EL (cell line): Measurements from ENCODE around the gene CFAP221.

Experiments used
- DNase-seq: peaks from one replicate; pipeline ENCODE4 v3.0.0-alpha.2; 2016

The CFAP221 gene

DNA sequence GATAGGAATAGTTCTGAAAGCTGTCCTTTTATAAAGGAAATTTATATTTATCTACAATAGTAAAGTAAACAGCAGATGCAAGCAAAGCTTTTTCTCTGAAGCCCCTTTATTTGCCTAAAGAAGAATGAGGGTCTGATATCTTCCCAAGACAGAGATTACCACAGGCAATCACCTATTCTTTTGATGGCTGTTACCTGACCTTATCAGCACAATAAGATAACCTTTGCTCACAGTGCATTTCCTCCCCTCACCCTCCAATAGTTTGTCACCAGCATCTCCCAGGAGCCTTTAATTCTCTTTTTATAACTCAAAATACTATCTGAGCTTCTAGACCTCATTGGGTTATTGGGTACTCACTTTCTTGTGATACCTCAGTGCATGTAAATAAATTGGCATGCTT lies 6.5 kb upstream of the CFAP221 start:
- DNase-seq, result no peak

DNA sequence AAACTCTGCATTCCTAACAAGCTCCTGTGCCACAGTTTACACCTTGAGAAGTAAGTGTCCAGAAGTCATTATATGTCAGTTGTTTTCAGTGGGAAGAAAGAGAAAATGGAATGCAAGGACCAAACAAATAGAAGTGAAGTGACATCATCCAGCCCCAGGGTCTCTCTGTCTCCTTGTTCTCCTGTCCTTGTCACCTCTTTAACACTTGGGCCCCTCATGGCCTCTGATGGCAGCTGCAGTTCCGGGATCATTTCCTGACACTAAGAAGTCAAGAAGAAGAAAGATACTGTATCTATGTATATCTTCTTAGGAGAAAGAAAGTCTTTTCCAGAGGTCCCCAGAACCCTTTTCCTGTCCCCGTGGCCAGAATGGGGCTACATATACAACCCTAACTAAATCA lies 2.8 kb upstream of the CFAP221 start:
- no peak for DNase-seq

DNA sequence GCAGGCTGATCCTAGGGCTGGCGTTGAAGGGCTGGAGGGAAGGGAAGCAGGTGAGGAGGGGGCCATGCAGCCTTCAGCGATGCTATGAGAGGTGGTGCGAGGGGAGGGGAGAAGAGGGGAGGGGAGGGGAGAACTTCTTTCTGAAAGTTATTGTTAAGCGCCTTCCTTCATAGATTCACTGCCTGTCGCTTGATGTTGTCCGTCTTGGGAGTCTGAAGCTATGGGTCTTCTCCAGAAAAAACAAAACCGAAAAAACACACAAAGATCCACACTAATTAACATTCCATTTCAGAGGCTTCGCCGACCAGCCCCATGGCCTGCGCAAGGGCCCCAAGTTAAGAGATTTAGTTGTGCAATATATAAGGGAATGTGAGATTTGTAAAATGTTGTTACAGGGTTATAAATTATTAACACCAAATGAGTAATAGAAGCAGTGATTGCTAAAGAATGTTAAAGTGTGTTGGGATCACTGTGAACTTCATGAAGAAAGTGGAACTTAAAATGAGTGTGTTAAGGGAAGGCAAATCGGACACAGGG lies 758 bp downstream of the CFAP221 start:
- DNase-seq, result no peak

DNA sequence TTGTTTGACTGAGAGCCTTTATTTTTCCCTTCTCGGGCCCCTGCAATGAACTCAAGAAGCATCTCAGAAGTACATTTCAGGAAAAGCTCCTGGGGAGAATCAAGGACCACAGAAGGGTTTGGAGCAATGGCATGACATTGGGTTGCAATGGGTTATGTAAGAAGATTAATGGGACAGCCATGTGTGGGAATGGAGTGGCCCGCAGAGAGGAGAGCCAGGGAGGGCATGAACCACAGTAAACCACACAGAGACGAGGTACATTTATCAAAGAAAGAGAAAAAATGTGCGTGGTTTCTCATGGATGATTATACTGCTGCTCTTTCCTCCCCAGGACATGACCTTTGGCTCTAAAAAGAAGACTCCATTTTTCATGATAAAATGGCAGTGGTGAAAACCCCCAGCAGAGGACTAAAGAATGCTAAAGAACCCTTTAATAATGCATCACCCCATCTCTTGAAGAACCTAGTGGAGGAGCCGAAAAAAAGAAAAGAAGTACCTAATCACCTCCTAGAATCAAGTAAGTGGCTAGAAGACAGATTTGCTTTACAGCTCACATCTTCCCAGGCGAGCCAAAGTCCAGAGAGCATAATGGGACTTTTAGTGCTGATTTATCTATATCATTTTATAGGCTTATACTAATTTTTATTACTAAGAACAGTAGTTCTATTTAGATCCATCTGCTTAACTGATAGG lies 1.7 kb downstream of the CFAP221 start:
- no peak for DNase-seq

DNA sequence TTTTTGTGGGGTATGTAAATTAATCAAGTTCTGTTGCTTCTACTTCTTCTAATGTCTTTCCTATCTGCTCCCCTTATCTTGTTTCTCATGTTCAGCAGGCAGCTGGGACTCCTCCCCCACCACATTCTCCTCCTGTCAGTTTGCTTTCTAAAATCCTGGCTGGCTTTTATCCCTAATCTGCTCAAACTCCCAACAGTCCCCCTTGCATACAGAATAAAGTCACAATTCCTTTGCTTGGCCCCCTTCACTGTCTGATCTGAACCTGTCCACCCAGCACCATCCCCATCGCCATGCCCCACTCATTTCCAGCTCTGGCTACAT lies 2.2 kb downstream of the CFAP221 start:
- DNase-seq, result no peak

DNA sequence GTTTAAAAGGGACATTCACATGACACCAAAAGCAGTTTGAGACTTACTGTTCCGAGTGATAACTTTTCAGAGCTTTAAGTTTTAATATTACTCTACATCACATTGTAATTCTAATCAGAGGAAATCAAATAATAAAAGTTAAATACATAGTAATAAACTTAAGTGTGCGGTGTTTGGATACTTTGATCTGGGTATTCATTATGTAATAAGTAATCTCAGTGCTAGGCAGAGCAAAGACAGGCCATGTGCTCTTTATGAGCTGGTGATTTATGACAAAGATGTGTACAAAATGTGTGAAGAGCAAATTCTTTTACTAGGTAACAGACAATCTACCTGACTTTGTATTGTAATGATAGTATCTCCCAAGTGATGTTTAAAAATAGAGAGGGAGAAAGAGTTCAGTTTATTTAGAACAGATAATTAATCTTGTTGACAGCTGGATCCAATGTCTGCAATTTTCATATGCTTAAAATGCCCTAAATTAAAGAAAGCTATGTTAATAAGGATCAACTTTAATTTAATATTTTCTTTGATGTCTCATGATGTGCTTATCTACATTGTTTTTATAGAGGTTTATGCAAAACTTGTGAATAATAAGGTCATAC lies 4.4 kb downstream of the CFAP221 start:
- no peak for DNase-seq

DNA sequence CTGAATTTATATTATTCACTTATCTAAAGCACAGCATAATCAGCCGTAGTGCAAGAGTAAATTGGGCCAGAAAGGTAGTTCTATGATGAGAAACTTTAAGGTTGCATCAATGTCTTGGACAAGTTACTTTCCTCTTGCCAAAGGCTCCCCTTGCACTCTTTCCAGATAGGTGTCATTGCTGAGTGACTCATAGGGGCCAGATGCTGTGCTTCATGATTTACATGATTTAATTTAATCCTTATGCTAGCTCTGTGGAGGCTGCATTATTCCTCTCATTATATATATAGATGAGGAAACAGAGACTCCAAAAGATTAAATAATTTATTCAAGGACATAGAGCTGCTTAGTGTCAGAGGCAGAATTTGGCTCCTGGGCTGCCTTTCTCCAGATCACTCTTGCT lies 5.0 kb downstream of the CFAP221 start:
- peak; percentile 16 for DNase-seq

DNA sequence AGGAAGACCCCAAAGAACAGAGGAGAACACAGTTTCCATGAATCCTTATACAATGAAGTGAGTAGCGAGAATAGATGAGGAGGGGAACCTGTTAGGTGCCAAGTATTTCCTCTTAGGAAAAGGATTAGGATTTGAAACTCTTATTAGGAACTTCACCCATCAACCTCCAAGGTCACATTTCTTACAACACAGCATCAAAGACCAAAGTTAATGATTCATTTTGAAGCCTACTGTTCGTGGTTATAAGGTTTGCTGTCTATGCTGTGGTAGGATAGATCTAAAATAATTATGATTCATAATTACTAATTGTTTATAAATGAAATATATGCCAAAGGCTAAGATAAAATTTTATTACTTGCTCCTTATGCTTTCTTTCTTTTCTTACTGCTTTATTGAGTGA lies 6.1 kb downstream of the CFAP221 start:
- DNase-seq, result no peak

DNA sequence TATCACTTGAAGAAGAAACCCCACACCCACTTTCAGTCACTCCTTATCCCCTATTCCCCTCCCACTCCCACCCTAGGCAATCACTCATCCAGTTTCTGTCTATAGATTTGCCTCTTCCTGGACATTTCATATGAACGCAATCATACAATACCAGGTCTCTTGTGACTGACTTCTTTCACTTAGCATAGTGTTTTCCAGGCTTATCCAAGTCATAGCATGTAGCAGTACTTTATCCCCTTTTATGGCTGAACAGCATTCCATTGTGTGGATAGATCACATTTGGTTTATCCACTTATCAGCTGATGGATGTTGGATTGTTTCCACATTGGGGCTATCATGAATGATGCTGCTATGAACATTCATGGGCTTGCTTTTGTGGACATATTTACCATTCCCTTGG lies 6.6 kb downstream of the CFAP221 start:
- DNase-seq, result no peak

DNA sequence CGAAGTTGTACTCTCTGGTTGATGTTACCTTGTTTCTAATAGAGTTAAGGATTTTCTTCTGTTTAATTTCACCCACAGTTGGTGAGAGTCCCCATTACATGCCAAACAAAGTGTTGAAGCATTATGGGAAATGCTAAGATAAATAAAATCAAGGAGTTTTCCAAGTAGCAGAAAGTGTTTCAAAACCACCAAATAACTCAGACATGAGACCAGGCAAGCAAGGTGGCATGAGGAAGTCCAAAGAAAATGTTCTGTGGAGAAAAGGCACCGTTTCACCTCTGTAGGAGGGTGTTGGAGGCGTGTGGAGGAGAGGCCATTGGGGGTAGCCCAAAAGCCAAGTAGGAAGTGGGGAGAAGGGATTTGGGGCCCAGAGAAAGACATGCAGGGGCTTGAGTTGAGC lies 8.7 kb downstream of the CFAP221 start:
- no peak for DNase-seq

DNA sequence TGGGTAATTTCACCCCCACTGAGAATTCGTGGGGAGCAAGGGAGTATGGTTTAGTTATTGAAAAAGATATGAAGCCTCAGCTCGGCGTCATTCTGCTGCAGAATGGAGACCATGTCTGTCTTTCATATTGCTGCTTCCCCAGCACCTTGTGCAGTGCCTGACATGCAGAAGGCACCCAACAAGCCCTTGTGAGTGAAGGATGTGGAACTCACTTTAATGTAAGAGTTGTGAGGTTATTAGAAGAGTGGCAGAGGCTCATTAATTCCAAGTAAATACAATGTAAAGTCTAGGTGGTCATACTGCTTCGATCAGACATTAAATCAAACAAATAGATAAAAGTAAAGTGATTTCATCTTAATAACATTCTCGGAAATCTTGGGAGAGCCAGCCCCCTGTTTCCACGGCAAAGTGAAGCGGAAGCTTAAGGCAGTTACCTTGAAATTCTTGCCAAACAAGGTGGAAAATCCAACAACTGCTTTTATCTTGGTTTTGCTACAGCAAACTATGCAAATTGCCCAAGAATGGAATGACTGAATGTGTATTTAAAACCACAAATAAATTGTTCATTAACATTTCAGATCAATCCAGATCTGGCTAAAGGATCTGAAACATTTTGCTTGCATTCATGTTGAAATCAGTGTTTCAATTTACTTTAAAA lies 9.6 kb downstream of the CFAP221 start:
- no peak for DNase-seq

DNA sequence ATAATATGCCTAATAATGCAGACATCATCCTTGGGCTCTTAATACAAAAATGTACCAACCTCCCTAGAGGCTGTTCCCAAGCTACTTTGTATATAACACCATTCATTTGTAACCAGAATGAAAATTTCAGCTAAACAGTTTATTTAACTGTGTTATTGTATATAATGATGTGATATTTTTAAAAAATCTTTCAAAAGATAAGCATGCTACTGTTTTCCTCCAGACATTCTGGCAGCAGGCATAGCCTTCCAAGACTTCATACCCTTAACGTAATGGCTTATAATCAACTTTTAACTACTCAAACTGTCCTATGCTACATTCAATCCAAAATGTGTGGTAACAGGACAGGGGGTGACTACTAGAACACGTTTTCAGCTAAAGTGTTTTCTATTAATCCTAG lies 21.2 kb downstream of the CFAP221 start:
- no peak for DNase-seq

DNA sequence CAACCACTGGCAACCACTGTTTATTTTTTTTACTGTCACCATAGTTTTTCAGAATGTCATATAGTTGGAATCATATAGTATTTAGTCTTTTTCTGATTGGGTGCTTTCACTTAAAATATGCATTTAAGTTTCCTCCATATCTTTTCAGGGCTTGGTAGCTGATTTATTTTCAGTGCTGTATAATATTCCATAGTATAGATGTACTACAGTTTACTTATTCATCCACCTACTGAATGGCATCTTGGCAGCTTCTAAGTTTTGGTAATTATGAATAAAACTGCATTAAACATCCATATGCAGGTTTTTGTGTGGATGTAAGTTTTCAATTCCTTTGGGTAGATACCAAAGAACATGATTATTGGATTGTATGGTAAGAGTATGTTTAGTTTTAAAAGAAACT lies 23.0 kb downstream of the CFAP221 start:
- DNase-seq, result no peak

DNA sequence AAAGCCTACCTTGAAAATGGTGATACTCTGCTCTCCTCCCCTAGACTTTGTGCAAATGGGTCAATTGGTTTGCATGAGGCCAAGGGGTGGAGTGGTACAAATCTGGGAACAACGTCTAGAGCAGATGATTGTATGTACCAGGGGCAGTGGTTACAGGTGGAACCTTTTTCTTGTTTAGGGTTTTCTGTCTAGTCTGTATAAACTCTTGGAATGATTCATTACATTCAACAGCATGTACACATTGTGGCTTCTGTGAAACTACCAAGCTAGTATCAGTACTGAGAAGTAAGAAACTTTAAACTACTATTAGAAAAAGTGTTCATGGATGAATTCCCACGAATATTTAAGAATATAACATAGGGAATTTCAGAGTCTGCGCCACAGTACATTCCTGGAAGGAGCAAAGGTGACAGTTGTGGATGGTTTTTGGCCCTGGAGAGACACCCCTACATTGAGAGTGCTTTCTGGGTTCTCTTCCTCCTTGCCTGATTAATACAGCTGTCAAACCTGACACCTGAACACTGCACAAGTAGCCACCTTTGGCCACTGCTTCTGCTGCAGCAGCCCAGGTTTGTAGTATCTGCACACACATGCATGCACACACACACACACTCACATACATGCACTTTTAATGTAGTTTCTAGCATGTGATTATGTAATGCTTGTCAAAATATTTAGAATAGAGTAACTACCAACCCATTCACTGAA lies 30.0 kb downstream of the CFAP221 start:
- no peak for DNase-seq

DNA sequence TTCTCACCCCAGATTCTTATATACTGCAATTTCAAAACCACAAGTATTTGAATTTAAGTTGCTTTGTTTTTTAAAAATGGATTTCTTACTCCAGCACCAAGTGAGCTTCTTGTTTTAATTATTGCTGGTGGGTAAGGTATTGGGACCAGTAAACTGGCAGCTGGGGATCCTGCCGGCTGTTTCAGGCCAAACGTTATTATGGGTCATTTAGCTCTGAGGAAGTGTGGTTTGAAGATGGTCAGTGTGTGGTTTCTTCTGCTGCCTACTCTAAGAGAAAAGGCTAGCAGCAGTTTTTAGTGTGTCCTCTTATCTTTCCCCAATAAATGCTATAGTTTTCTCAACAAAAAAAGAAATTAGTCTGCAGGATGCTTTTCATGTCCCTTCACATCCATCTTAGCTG lies 30.6 kb downstream of the CFAP221 start:
- DNase-seq, result no peak

DNA sequence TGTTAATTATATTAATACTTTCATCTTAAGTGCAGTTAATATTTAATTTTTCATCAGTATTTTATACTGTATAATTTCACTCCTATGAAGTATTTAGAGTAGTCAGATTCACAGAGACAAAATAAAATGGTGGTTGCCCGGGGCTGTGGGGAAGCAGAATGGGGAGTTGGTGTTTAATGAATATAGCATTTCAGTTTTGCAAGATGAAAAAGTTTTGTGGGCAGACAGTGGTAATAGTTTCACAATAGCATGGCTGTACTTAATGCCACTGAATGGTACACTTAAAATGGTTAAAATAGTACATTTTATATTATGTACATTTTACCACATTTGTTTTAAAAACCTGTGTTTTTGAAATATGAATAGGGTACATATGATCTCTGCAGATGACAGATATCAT lies 31.2 kb downstream of the CFAP221 start:
- no peak for DNase-seq

DNA sequence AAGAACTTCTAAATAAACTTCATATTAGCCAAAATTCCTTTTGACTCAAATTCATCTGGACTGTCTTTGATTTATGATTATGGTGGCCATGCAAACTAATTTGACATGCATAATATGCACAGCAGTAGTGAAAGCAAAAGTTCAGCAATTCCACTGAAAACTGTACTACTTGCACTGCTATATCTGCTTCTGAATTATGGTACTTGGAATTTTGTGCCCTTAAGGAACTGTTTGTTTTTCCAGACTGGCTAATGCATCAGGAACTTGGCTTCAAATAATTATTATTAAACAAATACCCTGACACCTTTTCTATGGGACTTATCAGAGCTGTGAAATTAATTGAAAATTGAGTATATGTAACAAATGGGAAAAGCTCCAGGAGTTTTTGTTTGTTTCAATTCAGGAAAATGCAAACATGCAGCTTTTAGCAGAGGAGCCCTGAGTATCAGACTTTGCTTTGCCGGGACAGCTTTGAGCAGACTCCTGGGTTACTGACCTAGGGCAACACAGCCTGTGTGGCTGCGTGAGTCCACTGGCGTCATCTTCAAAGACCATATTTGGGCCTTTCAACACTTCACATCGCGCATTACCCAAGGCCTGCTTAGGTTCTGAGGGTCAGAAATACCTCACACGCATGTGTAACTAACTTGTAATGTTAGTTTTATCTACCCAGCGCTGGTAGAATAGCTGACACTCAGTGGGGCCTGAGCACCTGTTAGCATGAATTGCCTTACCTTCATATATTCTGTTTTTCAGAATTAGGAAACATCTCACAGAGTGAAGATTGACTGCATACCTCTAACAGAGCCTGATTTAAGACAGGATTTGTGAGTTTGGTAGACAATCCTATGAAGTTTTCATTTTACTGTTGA lies 35.4 kb downstream of the CFAP221 start:
- no peak for DNase-seq

DNA sequence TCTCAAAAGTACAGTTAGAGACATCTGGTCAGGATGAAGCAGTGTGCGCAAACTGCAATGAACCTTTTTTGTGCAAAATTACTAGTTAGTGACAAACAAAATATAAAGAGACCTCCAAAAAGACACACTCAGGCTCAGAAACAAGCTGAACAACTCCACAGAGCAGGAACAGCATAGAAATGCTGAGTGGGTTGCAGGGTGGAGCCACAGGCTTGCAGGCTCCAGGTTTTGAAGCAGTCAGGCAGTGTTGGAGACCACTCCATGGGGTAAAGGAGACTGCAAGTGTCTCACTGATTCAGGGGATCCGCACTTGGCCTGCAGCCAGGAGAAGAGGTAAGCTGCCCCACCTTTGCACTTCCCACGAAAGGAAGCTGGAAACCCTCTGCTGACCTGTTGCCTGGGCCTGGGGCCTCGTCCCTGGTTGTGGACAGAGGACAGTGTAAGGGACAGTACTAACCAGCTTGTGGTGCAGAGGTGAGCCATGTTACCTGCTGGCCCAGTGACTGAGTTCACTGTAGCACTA lies 36.4 kb downstream of the CFAP221 start:
- DNase-seq, result no peak

DNA sequence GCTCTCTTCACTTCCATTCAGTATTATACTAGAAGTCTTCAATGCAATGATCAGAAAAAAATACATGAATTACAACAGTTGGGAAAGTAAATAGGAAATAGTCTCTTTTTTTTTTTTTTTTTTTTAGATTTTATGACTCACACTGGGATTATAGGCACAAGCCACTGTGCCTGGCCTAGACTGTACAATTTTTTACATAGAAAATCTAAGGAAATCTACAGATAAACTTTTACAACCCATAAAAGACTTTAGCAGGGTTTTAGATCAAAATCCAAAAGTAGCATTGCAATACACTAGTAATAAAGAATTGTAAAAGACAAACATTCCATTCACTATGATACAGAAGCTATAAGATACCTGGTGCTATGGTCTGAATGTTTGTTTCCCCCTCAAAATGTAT lies 39.0 kb downstream of the CFAP221 start:
- no peak for DNase-seq

DNA sequence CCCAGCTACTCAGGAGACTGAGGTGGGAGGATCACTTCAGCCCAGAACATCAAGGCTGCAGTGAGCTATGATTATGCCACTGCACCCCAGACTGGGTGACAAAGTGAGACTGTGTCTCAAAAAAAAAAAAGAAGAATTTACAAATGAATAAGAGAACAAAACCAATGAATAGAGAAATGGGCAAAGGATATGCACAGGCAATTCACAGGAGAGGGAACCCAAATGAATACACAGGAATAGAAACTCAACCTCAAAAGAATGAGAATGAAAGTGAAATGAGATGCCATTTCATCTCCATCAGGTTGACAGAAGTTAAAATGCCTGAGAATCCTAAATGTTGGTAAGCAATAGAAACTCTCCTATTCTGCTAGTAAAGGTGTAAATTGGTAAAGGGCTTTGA lies 40.2 kb downstream of the CFAP221 start:
- DNase-seq, result no peak

DNA sequence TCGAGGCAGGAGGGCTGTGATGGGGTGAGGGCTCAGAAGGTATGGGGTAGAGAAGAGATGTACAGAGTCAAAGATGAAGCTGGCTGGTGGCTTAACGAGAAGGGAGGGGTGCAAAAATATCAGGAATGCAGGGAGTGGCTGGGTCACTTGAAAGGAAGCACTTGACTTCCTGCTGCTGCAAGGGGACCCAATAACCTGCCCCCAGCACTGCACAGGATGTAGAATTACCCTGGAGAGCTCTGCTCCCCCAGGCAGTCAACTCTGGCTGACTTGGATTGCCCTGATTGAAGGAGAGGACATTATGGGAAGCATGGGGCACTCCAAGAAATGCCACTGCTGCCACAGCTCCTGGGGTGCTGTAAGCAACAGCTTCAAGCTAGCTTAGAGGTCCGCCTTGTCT lies 41.8 kb downstream of the CFAP221 start:
- DNase-seq, result no peak

DNA sequence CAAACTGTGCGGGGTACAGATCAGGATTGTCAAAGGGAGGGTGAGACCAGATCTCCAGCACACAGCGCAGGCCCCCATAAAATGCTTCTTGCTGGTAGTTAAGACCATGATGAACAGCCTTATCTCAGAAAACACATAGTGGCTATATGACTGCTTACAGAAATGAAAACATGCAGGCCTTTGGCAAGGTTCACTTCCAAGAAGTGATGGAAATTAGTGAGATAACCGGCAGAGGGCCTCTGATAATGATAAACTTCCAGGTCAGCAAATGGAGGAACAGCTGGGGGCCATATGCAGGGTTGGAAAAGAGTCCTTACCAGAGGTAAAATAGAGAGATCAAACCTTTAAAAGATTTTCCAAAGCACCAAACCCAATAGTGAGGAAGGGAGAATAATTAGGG lies 46.6 kb downstream of the CFAP221 start:
- DNase-seq, result no peak

DNA sequence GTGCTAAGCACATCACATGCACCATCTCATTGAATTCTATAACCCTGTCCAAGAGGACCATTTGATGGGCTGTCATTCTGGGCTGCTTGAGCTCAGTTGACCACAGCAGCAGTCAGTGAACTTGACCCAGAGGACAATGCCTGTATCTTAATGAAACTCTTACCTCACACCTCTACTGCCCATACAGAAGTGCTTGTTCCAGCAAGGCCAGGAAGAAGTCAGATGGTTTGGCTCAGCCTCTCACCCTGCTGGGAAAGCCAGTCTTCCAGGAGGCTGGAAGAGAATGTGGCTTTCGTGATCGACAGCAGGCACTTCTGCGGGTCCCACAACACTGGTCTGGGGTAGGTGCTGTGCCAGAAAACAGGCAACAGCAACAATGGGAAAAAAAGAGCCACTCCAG lies 47.3 kb downstream of the CFAP221 start:
- no peak for DNase-seq
